H9 (cell line): ENCODE measurements around the gene BIRC7. TPM values are rescaled to one million over a fixed set of nuclear protein-coding genes. Genes with fewer than 3 reads are reported as not detected.

ENCODE experiments used
- DNase-seq: peaks from one replicate; pipeline ENCODE4 v3.0.0-alpha.2; 2017
- H2AFZ ChIP-seq: one replicate; pipeline ENCODE4 v1.6.1; 2013; ENCODE audit warnings: mild to moderate bottlenecking, low read length, control low read depth, moderate library complexity
- H2AK5ac ChIP-seq: 2 replicates; pipeline ENCODE4 v1.6.1; 2013; ENCODE audit warnings: low read length, control low read depth, mixed read lengths; ENCODE audit not compliant: insufficient read length
- H2BK120ac ChIP-seq: one replicate; pipeline ENCODE4 v1.6.1; 2013; ENCODE audit warnings: low read depth, mild to moderate bottlenecking, low read length, control low read depth, inconsistent platforms; ENCODE audit not compliant: poor library complexity, severe bottlenecking
- H2BK12ac ChIP-seq: 2 replicates; pipeline ENCODE4 v1.6.1; 2013; ENCODE audit warnings: low read length, control low read depth, mixed read lengths, low read depth; ENCODE audit not compliant: insufficient read length
- H2BK15ac ChIP-seq: 2 replicates; pipeline ENCODE4 v1.6.1; 2013; ENCODE audit warnings: low read depth, low read length, control low read depth
- H2BK20ac ChIP-seq: one replicate; pipeline ENCODE4 v1.6.1; 2013; ENCODE audit warnings: low read depth, mild to moderate bottlenecking, low read length, control low read depth, inconsistent platforms; ENCODE audit not compliant: poor library complexity, severe bottlenecking
- H2BK5ac ChIP-seq: 2 replicates; pipeline ENCODE4 v1.6.1; 2013; ENCODE audit warnings: low read length, control low read depth, mixed read lengths; ENCODE audit not compliant: insufficient read length
- H3K14ac ChIP-seq: 2 replicates; pipeline ENCODE4 v1.6.1; 2013; ENCODE audit warnings: low read length, control low read depth; ENCODE audit not compliant: insufficient read depth
- H3K18ac ChIP-seq: 2 replicates; pipeline ENCODE4 v1.6.1; 2013; ENCODE audit warnings: low read depth, mild to moderate bottlenecking, mixed read lengths, low read length, control low read depth; ENCODE audit not compliant: insufficient read length
- H3K23ac ChIP-seq: 2 replicates; pipeline ENCODE4 v1.6.1; 2013; ENCODE audit warnings: low read length, control low read depth, mixed read lengths, low read depth; ENCODE audit not compliant: insufficient read length
- H3K23me2 ChIP-seq: 2 replicates; pipeline ENCODE4 v1.6.1; 2013; ENCODE audit warnings: low read depth, mild to moderate bottlenecking, mixed read lengths, low read length, control low read depth; ENCODE audit not compliant: insufficient read length, poor library complexity, severe bottlenecking
- H3K27ac ChIP-seq: 2 replicates; pipeline ENCODE4 v1.5.1; 2013; ENCODE audit warnings: low read length, control low read depth, mixed read lengths, low read depth; ENCODE audit not compliant: insufficient read length
- H3K27me3 ChIP-seq: 2 replicates; pipeline ENCODE4 v1.6.1; 2013; ENCODE audit warnings: low read length, control low read depth, inconsistent platforms; ENCODE audit not compliant: insufficient read depth
- H3K4ac ChIP-seq: 2 replicates; pipeline ENCODE4 v1.6.1; 2013; ENCODE audit warnings: low read depth, mild to moderate bottlenecking, control low read depth, inconsistent platforms, low read length, moderate library complexity
- H3K4me1 ChIP-seq: 2 replicates; pipeline ENCODE4 v1.6.1; 2013; ENCODE audit warnings: low read length, control low read depth, inconsistent platforms; ENCODE audit not compliant: insufficient read depth
- H3K4me2 ChIP-seq: 2 replicates; pipeline ENCODE4 v1.6.1; 2013; ENCODE audit warnings: low read length, control low read depth, mixed read lengths; ENCODE audit not compliant: insufficient read length, insufficient read depth
- H3K56ac ChIP-seq: 2 replicates; pipeline ENCODE4 v1.6.1; 2013; ENCODE audit warnings: low read depth, mild to moderate bottlenecking, mixed read lengths, low read length, control low read depth; ENCODE audit not compliant: insufficient read length
- H3K79me1 ChIP-seq: 2 replicates; pipeline ENCODE4 v1.6.1; 2013; ENCODE audit warnings: low read depth, mild to moderate bottlenecking, moderate library complexity, low read length, control low read depth, inconsistent platforms; ENCODE audit not compliant: insufficient read depth, poor library complexity, severe bottlenecking
- H3K79me2 ChIP-seq: 2 replicates; pipeline ENCODE4 v1.6.1; 2013; ENCODE audit warnings: low read length, control low read depth, inconsistent platforms; ENCODE audit not compliant: insufficient read depth
- H3K9ac ChIP-seq: 2 replicates; pipeline ENCODE4 v1.6.1; 2013; ENCODE audit warnings: low read length, control low read depth, mixed read lengths; ENCODE audit not compliant: insufficient read length; ENCODE audit errors: extremely low read depth
- H3K9me3 ChIP-seq: one replicate; pipeline ENCODE4 v1.6.1; 2013; ENCODE audit warnings: low read depth, low read length, inconsistent platforms; ENCODE audit not compliant: control insufficient read depth
- H3T11ph ChIP-seq: one replicate; pipeline ENCODE4 v1.6.1; 2013; ENCODE audit warnings: mild to moderate bottlenecking, low read length, control low read depth, inconsistent platforms
- H4K20me1 ChIP-seq: one replicate; pipeline ENCODE4 v1.6.1; 2013; ENCODE audit not compliant: control insufficient read depth, insufficient read length, insufficient read depth
- H4K5ac ChIP-seq: 2 replicates; pipeline ENCODE4 v1.6.1; 2013; ENCODE audit warnings: low read depth, mild to moderate bottlenecking, mixed read lengths, low read length, control low read depth; ENCODE audit not compliant: insufficient read length
- H4K8ac ChIP-seq: replicated peaks from 2 replicates; pipeline ENCODE4 v1.6.1; 2013; ENCODE audit warnings: low read length, control low read depth, mixed read lengths, low read depth; ENCODE audit not compliant: insufficient read length
- H4K91ac ChIP-seq: 2 replicates; pipeline ENCODE4 v1.6.1; 2013; ENCODE audit warnings: low read depth, mild to moderate bottlenecking, moderate library complexity, mixed read lengths, low read length, control low read depth; ENCODE audit not compliant: insufficient read length
- H3K27ac Mint-ChIP-seq, 3 experiments: 2 replicates in 2 of 3; 3 replicates in 1 of 3; pipeline ENCODE4 v1.8.0; 2020 to 2021; ENCODE audit warnings: mixed read lengths in 3 of 3, mild to moderate bottlenecking in 1 of 3, moderate library complexity in 1 of 3
- H3K27me3 Mint-ChIP-seq: 2 replicates; pipeline ENCODE4 v1.8.0; 2021; ENCODE audit warnings: low read depth, mild to moderate bottlenecking, moderate library complexity, mixed read lengths
- H3K36me3 Mint-ChIP-seq, 3 experiments: 2 replicates in 2 of 3; 3 replicates in 1 of 3; pipeline ENCODE4 v1.8.0; 2020 to 2021; ENCODE audit warnings: low read depth in 3 of 3, mixed read lengths in 3 of 3; ENCODE audit not compliant: insufficient read depth in 1 of 3
- H3K4me1 Mint-ChIP-seq, 2 experiments: 2 replicates each; pipeline ENCODE4 v1.8.0; 2020; ENCODE audit warnings: mixed read lengths in 2 of 2
- H3K4me3 Mint-ChIP-seq, 2 experiments: 2 replicates in 1 of 2; 3 replicates in 1 of 2; pipeline ENCODE4 v1.8.0; 2020 to 2021; ENCODE audit warnings: mild to moderate bottlenecking in 2 of 2, mixed read lengths in 2 of 2, moderate library complexity in 1 of 2
- H3K9me3 Mint-ChIP-seq, 2 experiments: 2 replicates in 1 of 2; 3 replicates in 1 of 2; pipeline ENCODE4 v1.8.0; 2020; ENCODE audit warnings: mild to moderate bottlenecking in 2 of 2, mixed read lengths in 2 of 2, moderate library complexity in 1 of 2
- WGBS: extraction: QIAGEN DNeasy Blood & Tissue Kit; methylation state at CpG from one replicate; pipeline ENCODE4 v1.1.7; 2013; ENCODE audit warnings: missing lambda C conversion rate, low lambda C conversion rate, mixed read lengths; ENCODE audit not compliant: insufficient read length; ENCODE audit errors: extremely low coverage; 5-methylcytosine and 5-hydroxymethylcytosine counted together
- total RNA-seq: library from RNA; stranded (reverse); gene quantifications from 2 replicates; pipeline ENCODE4 v1.2.1, GENCODE V29; 2021
- TF ChIP-seq, protein P1 (sequence below): fragments of 200-600 bp; sonication (generic); conservative IDR thresholded peaks from 3 replicates; pipeline ENCODE4 v1.8.0; 2021; ENCODE audit warnings: antibody characterized with exemption, mild to moderate bottlenecking

BIRC7 gene
- total RNA-seq, 1 experiment from 2014 or later: not detected

DNA sequence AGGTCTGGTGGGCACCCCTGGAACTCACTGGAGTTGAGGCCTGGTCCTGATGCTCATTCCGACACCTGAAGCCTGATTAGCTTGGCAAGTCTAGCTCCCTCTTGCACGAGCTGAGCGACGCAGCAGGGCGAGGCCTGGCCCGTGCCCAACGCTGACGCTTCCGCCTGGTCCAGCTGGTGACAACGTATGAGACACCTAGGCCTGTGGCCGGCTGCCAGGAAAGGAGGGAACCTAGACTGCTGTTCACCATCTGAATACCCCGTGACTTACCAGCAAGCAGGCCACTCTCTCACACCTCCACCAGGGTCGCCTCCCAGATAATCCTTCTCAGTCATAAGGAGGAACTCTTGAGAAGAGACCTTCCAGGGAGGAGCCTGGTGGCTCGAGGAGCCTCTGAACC lies 44.3 kb upstream of the BIRC7 start:
- Histone ChIP-seq H2AK5ac (no peak overlapping the region), H2BK12ac (no peak overlapping the region), H4K91ac (no peak overlapping the region), H3K79me1 (no peaks in the 10 kb centered on the region), H3K27ac (no peak overlapping the region), H4K20me1 (no peaks in the 10 kb centered on the region), H4K5ac (no peak overlapping the region), H3T11ph (no peak overlapping the region), H3K79me2 (no peaks in the 10 kb centered on the region), H3K27me3 (no peaks in the 10 kb centered on the region), H3K4ac (no peak overlapping the region), H3K23ac (no peak overlapping the region), H3K23me2 (no peaks in the 10 kb centered on the region), H2BK5ac (no peak overlapping the region), H3K4me1 (no peaks in the 10 kb centered on the region), H3K18ac (no peak overlapping the region), H2BK15ac (no peak overlapping the region), H4K8ac (no peak overlapping the region), H2BK120ac (no peak overlapping the region), H2BK20ac (no peak overlapping the region), H3K56ac (no peak overlapping the region), H3K9me3 (no peaks in the 10 kb centered on the region), H3K9ac (no peak overlapping the region), H3K14ac (no peak overlapping the region), H2AFZ (no peak overlapping the region), H3K4me2 (no peak overlapping the region)
- no CpG with 5 or more reads among the region's 14 CpGs for WGBS
- Mint-ChIP-seq H3K36me3 (peaks cover 0 to 20% (median 17%) of the 10 kb centered on the region in 3 experiments; a peak in 6 of 7 replicates), H3K9me3 (peaks cover 1 to 2% of the 10 kb centered on the region in 2 experiments; a peak in 3 of 5 replicates), H3K4me3 (no peak overlapping the region), H3K4me1 (peaks cover 3 to 9% of the 10 kb centered on the region in 2 experiments; a peak in 3 of 4 replicates), H3K27me3 (no peaks in the 10 kb centered on the region; the same call in none of the 2 replicates), H3K27ac (0 out of 7 replicates have a peak overlapping the region, but pooled peaks of 1 of the 3 experiments have one; percentile 39)
- TF ChIP-seq, protein P1, sequence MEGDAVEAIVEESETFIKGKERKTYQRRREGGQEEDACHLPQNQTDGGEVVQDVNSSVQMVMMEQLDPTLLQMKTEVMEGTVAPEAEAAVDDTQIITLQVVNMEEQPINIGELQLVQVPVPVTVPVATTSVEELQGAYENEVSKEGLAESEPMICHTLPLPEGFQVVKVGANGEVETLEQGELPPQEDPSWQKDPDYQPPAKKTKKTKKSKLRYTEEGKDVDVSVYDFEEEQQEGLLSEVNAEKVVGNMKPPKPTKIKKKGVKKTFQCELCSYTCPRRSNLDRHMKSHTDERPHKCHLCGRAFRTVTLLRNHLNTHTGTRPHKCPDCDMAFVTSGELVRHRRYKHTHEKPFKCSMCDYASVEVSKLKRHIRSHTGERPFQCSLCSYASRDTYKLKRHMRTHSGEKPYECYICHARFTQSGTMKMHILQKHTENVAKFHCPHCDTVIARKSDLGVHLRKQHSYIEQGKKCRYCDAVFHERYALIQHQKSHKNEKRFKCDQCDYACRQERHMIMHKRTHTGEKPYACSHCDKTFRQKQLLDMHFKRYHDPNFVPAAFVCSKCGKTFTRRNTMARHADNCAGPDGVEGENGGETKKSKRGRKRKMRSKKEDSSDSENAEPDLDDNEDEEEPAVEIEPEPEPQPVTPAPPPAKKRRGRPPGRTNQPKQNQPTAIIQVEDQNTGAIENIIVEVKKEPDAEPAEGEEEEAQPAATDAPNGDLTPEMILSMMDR: no peak
- DNase-seq: no peak
